Occipital lobe (tissue), 2 donors: Measurements from ENCODE around the gene RTRAF. TPM values are rescaled to one million over a fixed set of nuclear protein-coding genes. Genes with fewer than 3 reads are reported as not detected.

ENCODE experiments used
- DNase-seq: peaks from one replicate; lab custom pipeline; 2025; lab: John Stamatoyannopoulos, UW
- total RNA-seq: library from RNA; depleted of rRNA; stranded (reverse); fragments of >200 nt; gene quantifications from one replicate; pipeline ENCODE4 v1.2.3, GENCODE V29; 2014

The RTRAF gene
- total RNA-seq, 1 donor from 2014 or later, result 52.1 TPM

- DNase-seq, result no peak
These were observed 59.4 kb downstream of the RTRAF start for GRCh38 chr14:52048641-52049204.

- no peak for DNase-seq
These were observed 59.9 kb downstream of the RTRAF start for GRCh38 chr14:52049271-52049670.

GRCh38 chr14:52049721-52050588 lies 60.6 kb downstream of the RTRAF start:
- DNase-seq, result no peak

GRCh38 chr14:52051251-52051650 lies 61.9 kb downstream of the RTRAF start:
- DNase-seq, result no peak

GRCh38 chr14:52051871-52052270 lies 62.5 kb downstream of the RTRAF start:
- DNase-seq, result no peak

GRCh38 chr14:52052288-52052943 lies 63.1 kb downstream of the RTRAF start:
- DNase-seq, result no peak

GRCh38 chr14:52053044-52053443 lies 63.7 kb downstream of the RTRAF start:
- no peak for DNase-seq

- no peak for DNase-seq
These were observed 65.3 kb downstream of the RTRAF start for GRCh38 chr14:52054678-52055077.

- DNase-seq, result no peak
These were observed 65.8 kb downstream of the RTRAF start for GRCh38 chr14:52055167-52055566.

GRCh38 chr14:52058341-52058740 lies 69.0 kb downstream of the RTRAF start:
- no peak for DNase-seq

GRCh38 chr14:52059649-52060048 lies 70.3 kb downstream of the RTRAF start:
- DNase-seq, result no peak

GRCh38 chr14:52060080-52060479 lies 70.7 kb downstream of the RTRAF start:
- no peak for DNase-seq

Other genes with a start within 250 kb of the RTRAF start
- 317 TPM for gene GNG2, start 128.9 kb upstream of the RTRAF start, total RNA-seq
- 8.9 TPM for gene NID2, start 79.5 kb downstream of the RTRAF start, total RNA-seq